GM12878 (cell line): ENCODE results near the gene DDR1. TPM values are rescaled to one million over a fixed set of nuclear protein-coding genes. Genes with fewer than 3 reads are reported as not detected.

Experiments
- BHLHE40 ChIP-seq, 2 experiments: fragments of 450-650 bp in 1 of 2; IDR thresholded peaks; 2 replicates each; pipeline ENCODE4 v1.6.1; 2011 to 2017; ENCODE audit warnings: low read depth in 2 of 2, borderline replicate concordance in 1 of 2, improper control_type of control experiment in 1 of 2, low read length in 1 of 2, mild to moderate bottlenecking in 1 of 2
- BMI1 ChIP-seq: fragments of 450-650 bp; IDR thresholded peaks from 2 replicates; pipeline ENCODE4 v1.6.1; 2016; ENCODE audit warnings: mild to moderate bottlenecking, moderate library complexity, borderline replicate concordance
- CBFB ChIP-seq: IDR thresholded peaks from 2 replicates; pipeline ENCODE4 v1.6.1; 2016; ENCODE audit warnings: antibody characterized with exemption, low read depth
- CEBPB ChIP-seq, 2 experiments: fragments of 150-350 bp in 1 of 2; IDR thresholded peaks; 2 replicates each; pipeline ENCODE4 v1.6.1; 2012 to 2014; ENCODE audit warnings: low read depth in 2 of 2, low read length in 2 of 2, borderline replicate concordance in 1 of 2, inconsistent platforms in 1 of 2
- CREB1 ChIP-seq: IDR thresholded peaks from 2 replicates; pipeline ENCODE4 v1.6.1; 2012; ENCODE audit warnings: low read depth, mild to moderate bottlenecking, inconsistent platforms
- CUX1 ChIP-seq: IDR thresholded peaks from 2 replicates; pipeline ENCODE4 v1.6.1; 2012; ENCODE audit warnings: improper control_type of control experiment, low read depth, low read length; ENCODE audit not compliant: insufficient replicate concordance
- HCFC1 ChIP-seq: fragments of 150-350 bp; IDR thresholded peaks from 2 replicates; pipeline ENCODE4 v1.6.1; 2014; ENCODE audit warnings: low read length
- HDGF ChIP-seq: fragments of 450-650 bp; IDR thresholded peaks from 2 replicates; pipeline ENCODE4 v1.6.1; 2016; ENCODE audit warnings: antibody characterized with exemption
- KLF5 ChIP-seq: fragments of 450-650 bp; IDR thresholded peaks from 2 replicates; pipeline ENCODE4 v1.6.1; 2014; ENCODE audit warnings: mild to moderate bottlenecking; ENCODE audit not compliant: partially characterized antibody
- MTA3 ChIP-seq: IDR thresholded peaks from 2 replicates; pipeline ENCODE4 v1.6.1; 2012; ENCODE audit warnings: low read length, inconsistent platforms, borderline replicate concordance
- NFIC ChIP-seq: IDR thresholded peaks from 2 replicates; pipeline ENCODE4 v1.6.1; 2012; ENCODE audit warnings: low read depth, mild to moderate bottlenecking, inconsistent platforms, low read length, moderate library complexity
- NFXL1 ChIP-seq: fragments of 450-650 bp; IDR thresholded peaks from 2 replicates; pipeline ENCODE4 v1.6.1; 2017; ENCODE audit warnings: antibody characterized with exemption, mild to moderate bottlenecking, borderline replicate concordance
- SMC3 ChIP-seq: IDR thresholded peaks from 2 replicates; pipeline ENCODE4 v1.6.1; 2011; ENCODE audit warnings: low read length, improper control_type of control experiment, borderline replicate concordance
- TCF12 ChIP-seq: IDR thresholded peaks from 2 replicates; pipeline ENCODE4 v1.6.1; 2011; ENCODE audit warnings: low read depth, mild to moderate bottlenecking, low read length
- WRNIP1 ChIP-seq: IDR thresholded peaks from 2 replicates; pipeline ENCODE4 v1.6.1; 2011; ENCODE audit warnings: low read depth, low read length, improper control_type of control experiment, borderline replicate concordance
- ZNF24 ChIP-seq: fragments of 450-650 bp; IDR thresholded peaks from 2 replicates; pipeline ENCODE4 v1.6.1; 2017; ENCODE audit warnings: antibody characterized with exemption, mild to moderate bottlenecking
- polyA plus RNA-seq, 11 experiments: library from polyadenylated mRNA; depleted of rRNA in 4 of 11; unstranded in 6 of 11; stranded (reverse) in 5 of 11; fragments of >200 nt; fragmentation: Nextera tagmentation in 4 of 11; fragmentation: Illumina TruSeq in 1 of 11; extraction: Ambion mirVana in 4 of 11; extraction: Trizol in 1 of 11; gene quantifications; 1 replicate in 1 of 11; 2 replicates in 10 of 11; pipeline versions ENCODE4 v1.2.1 to v1.2.3, GENCODE V29; 2011 to 2016; ENCODE audit warnings: inconsistent platforms in 2 of 11, missing spikeins in 2 of 11, low read depth in 1 of 11
- total RNA-seq, 4 experiments: library from RNA; depleted of rRNA in 3 of 4; stranded (reverse); fragments of >200 nt in 3 of 4; fragmentation: Illumina TruSeq in 1 of 4; extraction: Trizol in 1 of 4; gene quantifications; 2 replicates each; pipeline versions ENCODE4 v1.2.1 to v1.2.3, GENCODE V29; 2013 to 2021

The DDR1 gene
- total and polyA plus RNA-seq, 10 of the 15 experiments (the other 5 are each of a cell fraction or from before 2014, with no cell fraction given): 1.1 to 39.0 (median 11.9) TPM

GRCh38 chr6:30889496-30889885 lies 5.2 kb downstream of the DDR1 start (continued):
- TF ChIP-seq CEBPB (IDR thresholded peaks at IDR 0.05; ENCODE audit: borderline replicate concordance in 1 of 2, low read depth in 2 of 2, low read length in 2 of 2) (no peak), CBFB (no peak), KLF5 (no peak), MTA3 (no peak), BHLHE40 (IDR thresholded peaks at IDR 0.05; ENCODE audit: borderline replicate concordance in 1 of 2, low read depth in 2 of 2, low read length in 1 of 2) (no peak), NFIC (no peak), CREB1 (no peak), SMC3 (no peak), HCFC1 (no peak), NFXL1 (no peak), TCF12 (no peak), WRNIP1 (no peak), CUX1 (no peak), HDGF (no peak), ZNF24 (no peak), BMI1 (no peak)
